OCI-LY7 (cell line): ENCODE measurements around the gene THBS4. TPM values are rescaled to one million over a fixed set of nuclear protein-coding genes. Genes with fewer than 3 reads are reported as not detected.

Experiments
- BruUV-seq: library from RNA; stranded (reverse); fragments of 400-500 nt; replicated peaks from 2 replicates; lab custom pipeline; 2021; lab: Mats Ljungman, UMichigan
- CTCF ChIA-PET: fragments of 300-600 bp; sonication (Branson Sonifier 250); formaldehyde crosslinking; loops from one replicate; lab custom pipeline; 2022; ENCODE audit warnings: antibody characterized with exemption; ENCODE audit not compliant: unreplicated experiment; lab: Charles Lee
- POLR2A ChIA-PET: fragments of 300-600 bp; sonication (Branson Sonifier 250); formaldehyde crosslinking; loops from one replicate; lab custom pipeline; 2022; ENCODE audit warnings: antibody characterized with exemption; lab: Charles Lee
- DNase-seq: peaks from one replicate; pipeline ENCODE4 v3.0.0-alpha.2; 2015; ENCODE audit warnings: low spot score
- H2AFZ ChIP-seq: fragments of 200-600 bp; sonication (generic), shearing (Covaris generic); 2 replicates; pipeline ENCODE4 v1.6.1; 2014; ENCODE audit warnings: mild to moderate bottlenecking, antibody characterized with exemption, low read length, moderate library complexity
- H3K27ac ChIP-seq: fragments of 200-600 bp; sonication (generic); 2 replicates; pipeline ENCODE4 v1.5.1; 2014; ENCODE audit warnings: mixed run types, low read depth, mild to moderate bottlenecking, moderate library complexity, low read length, inconsistent platforms; ENCODE audit not compliant: poor library complexity, severe bottlenecking
- H3K36me3 ChIP-seq: fragments of 200-600 bp; sonication (generic); 2 replicates; pipeline ENCODE4 v1.6.1; 2014; ENCODE audit warnings: mild to moderate bottlenecking, antibody characterized with exemption, low read length, moderate library complexity, mixed read lengths; ENCODE audit not compliant: insufficient read depth
- H3K4me1 ChIP-seq: fragments of 200-600 bp; sonication (generic); 2 replicates; pipeline ENCODE4 v1.5.1; 2014; ENCODE audit warnings: mild to moderate bottlenecking, low read length; ENCODE audit not compliant: insufficient read depth, poor library complexity, severe bottlenecking
- H3K4me2 ChIP-seq: fragments of 200-600 bp; sonication (generic); 2 replicates; pipeline ENCODE4 v1.6.1; 2014; ENCODE audit warnings: mild to moderate bottlenecking, low read length
- H3K4me3 ChIP-seq: fragments of 200-600 bp; sonication (generic); 2 replicates; pipeline ENCODE4 v1.5.1; 2014; ENCODE audit warnings: mild to moderate bottlenecking, low read depth, low read length; ENCODE audit not compliant: poor library complexity, severe bottlenecking
- H3K79me2 ChIP-seq: fragments of 200-600 bp; sonication (generic); 2 replicates; pipeline ENCODE4 v1.6.1; 2016; ENCODE audit warnings: low read depth, mild to moderate bottlenecking, low read length, moderate library complexity, mixed read lengths; ENCODE audit not compliant: insufficient read depth
- H3K9me2 ChIP-seq: fragments of 200-600 bp; sonication (generic); 2 replicates; pipeline ENCODE4 v1.6.1; 2016; ENCODE audit warnings: mild to moderate bottlenecking, low read length, mixed read lengths; ENCODE audit not compliant: insufficient read depth
- H3K9me3 ChIP-seq: fragments of 200-600 bp; sonication (generic); 2 replicates; pipeline ENCODE4 v1.6.1; 2014; ENCODE audit warnings: mild to moderate bottlenecking, mixed run types, low read length, mixed read lengths
- H4K20me1 ChIP-seq: fragments of 200-600 bp; sonication (generic); 2 replicates; pipeline ENCODE4 v1.6.1; 2014; ENCODE audit warnings: mild to moderate bottlenecking, antibody characterized with exemption, low read length, moderate library complexity, mixed read lengths; ENCODE audit not compliant: insufficient read depth
- EZH2phosphoT487 ChIP-seq: fragments of 200-600 bp; sonication (generic); IDR thresholded peaks from 2 replicates; pipeline ENCODE4 v1.6.1; 2018; ENCODE audit warnings: low read depth, borderline replicate concordance, mild to moderate bottlenecking, mixed run types, antibody characterized with exemption, low read length, moderate library complexity, mixed read lengths
- intact Hi-C: fragments of 100-400 bp; cut with micrococcal nuclease; formaldehyde crosslinking; loops from one replicate; pipeline ENCODE4 v1.10.0; 2022; ENCODE audit not compliant: unreplicated experiment
- total RNA-seq, 2 experiments: library from RNA; depleted of rRNA in 1 of 2; stranded (reverse); fragments of >200 nt in 1 of 2; shearing (Covaris generic) in 1 of 2; gene quantifications; 2 replicates each; pipeline ENCODE4 v1.2.3, GENCODE V29; 2014 to 2022
- TF ChIP-seq, protein P1 (sequence below): fragments of 200-600 bp; sonication (generic); conservative IDR thresholded peaks from 2 replicates; pipeline ENCODE4 v1.5.1; 2014; ENCODE audit warnings: mild to moderate bottlenecking, antibody characterized with exemption, low read length, moderate library complexity, mixed read lengths

Gene THBS4
- total RNA-seq, 2 experiments from 2014 or later: 1.8 to 4.2 TPM

GRCh38 chr5:80031109-80031508 is 4.0 kb upstream of the THBS4 start:
- Histone ChIP-seq H3K4me1 (no peaks in the 10 kb centered on the region), H4K20me1 (no peaks in the 10 kb centered on the region), H3K9me2 (no peaks in the 10 kb centered on the region), H3K27ac (no peak overlapping the region), H3K4me3 (no peak overlapping the region), H3K79me2 (no peaks in the 10 kb centered on the region), H3K4me2 (no peak overlapping the region), H2AFZ (no peak overlapping the region), H3K36me3 (no peaks in the 10 kb centered on the region), H3K9me3 (no peaks in the 10 kb centered on the region)
- CTCF ChIA-PET: no interaction called here
- no TSS peak for BruUV-seq
- intact Hi-C loops: no loop called here
- no peak for TF ChIP-seq EZH2phosphoT487
- TF ChIP-seq, protein P1, sequence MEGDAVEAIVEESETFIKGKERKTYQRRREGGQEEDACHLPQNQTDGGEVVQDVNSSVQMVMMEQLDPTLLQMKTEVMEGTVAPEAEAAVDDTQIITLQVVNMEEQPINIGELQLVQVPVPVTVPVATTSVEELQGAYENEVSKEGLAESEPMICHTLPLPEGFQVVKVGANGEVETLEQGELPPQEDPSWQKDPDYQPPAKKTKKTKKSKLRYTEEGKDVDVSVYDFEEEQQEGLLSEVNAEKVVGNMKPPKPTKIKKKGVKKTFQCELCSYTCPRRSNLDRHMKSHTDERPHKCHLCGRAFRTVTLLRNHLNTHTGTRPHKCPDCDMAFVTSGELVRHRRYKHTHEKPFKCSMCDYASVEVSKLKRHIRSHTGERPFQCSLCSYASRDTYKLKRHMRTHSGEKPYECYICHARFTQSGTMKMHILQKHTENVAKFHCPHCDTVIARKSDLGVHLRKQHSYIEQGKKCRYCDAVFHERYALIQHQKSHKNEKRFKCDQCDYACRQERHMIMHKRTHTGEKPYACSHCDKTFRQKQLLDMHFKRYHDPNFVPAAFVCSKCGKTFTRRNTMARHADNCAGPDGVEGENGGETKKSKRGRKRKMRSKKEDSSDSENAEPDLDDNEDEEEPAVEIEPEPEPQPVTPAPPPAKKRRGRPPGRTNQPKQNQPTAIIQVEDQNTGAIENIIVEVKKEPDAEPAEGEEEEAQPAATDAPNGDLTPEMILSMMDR: no peak
- no peak for DNase-seq
- POLR2A ChIA-PET: interaction anchor here (0.6 to 1.6 kb wide), 2 partner anchors 11 to 194 kb away, joined by 4 to 6 read pairs; no protein-coding TSS in a partner anchor

GRCh38 chr5:80033513-80033912 is 1.6 kb upstream of the THBS4 start:
- no peak for DNase-seq
- H3K9me3 ChIP-seq: no peaks in the 10 kb centered on the region
- CTCF ChIA-PET: no interaction called here
- no peaks in the 10 kb centered on the region for H3K36me3 ChIP-seq
- H3K9me2 ChIP-seq: 0 out of 2 replicates have a peak, but pooled peaks cover 3% of the 10 kb centered on the region
- TF ChIP-seq EZH2phosphoT487: no peak
- TF ChIP-seq, protein P1: no peak
- POLR2A ChIA-PET: interaction anchor here (1.2 to 1.3 kb wide), 2 partner anchors 11 to 13 kb away, joined by 3 to 6 read pairs; no protein-coding TSS in a partner anchor
- H3K4me1 ChIP-seq: no peaks in the 10 kb centered on the region
- no peak overlapping the region for H2AFZ ChIP-seq
- no peaks in the 10 kb centered on the region for H3K79me2 ChIP-seq
- H3K27ac ChIP-seq: no peak overlapping the region
- no peak overlapping the region for H3K4me3 ChIP-seq
- no peaks in the 10 kb centered on the region for H4K20me1 ChIP-seq
- H3K4me2 ChIP-seq: no peak overlapping the region
- no TSS peak for BruUV-seq
- intact Hi-C loops: no loop called here

DNA sequence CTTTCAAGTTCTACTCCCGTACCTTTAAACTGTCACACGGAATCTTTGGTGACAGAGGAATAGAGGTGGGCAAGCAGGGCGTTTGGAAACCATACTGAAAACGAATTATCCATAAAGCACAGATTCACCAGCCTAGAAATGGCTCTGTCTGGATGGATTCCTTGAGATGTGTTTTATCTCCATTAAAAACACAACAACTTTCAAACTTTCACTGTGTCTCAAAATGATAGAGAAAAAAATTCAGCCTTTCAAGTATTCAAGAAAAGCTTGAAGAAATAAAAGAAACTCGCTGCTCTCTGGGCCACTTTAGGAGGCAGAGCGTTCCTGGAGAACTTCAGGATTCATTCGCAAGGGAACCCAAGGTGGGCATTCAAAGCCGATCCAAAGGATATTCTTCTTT is 589 bp upstream of the THBS4 start:
- no peaks in the 10 kb centered on the region for H4K20me1 ChIP-seq
- DNase-seq: no peak
- CTCF ChIA-PET: no interaction called here
- H3K36me3 ChIP-seq: no peaks in the 10 kb centered on the region
- 0 out of 2 replicates have a peak, but pooled peaks cover 3% of the 10 kb centered on the region for H3K9me2 ChIP-seq
- no peaks in the 10 kb centered on the region for H3K4me1 ChIP-seq
- BruUV-seq: no TSS peak
- no peaks in the 10 kb centered on the region for H3K9me3 ChIP-seq
- no peak overlapping the region for H3K27ac ChIP-seq
- H3K4me3 ChIP-seq: no peak overlapping the region
- POLR2A ChIA-PET: no interaction called here
- no peak overlapping the region for H3K4me2 ChIP-seq
- intact Hi-C loops: no loop called here
- H2AFZ ChIP-seq: no peak overlapping the region
- TF ChIP-seq, protein P1: no peak
- no peak for TF ChIP-seq EZH2phosphoT487
- no peaks in the 10 kb centered on the region for H3K79me2 ChIP-seq
